Activated T-cell treated with anti-CD3 and anti-CD28 coated beads, Interleukin-2, amount 50 U/mL, for 4 hours (primary cell): Measurements from ENCODE around the gene VWDE. TPM values are rescaled to one million over a fixed set of nuclear protein-coding genes. Genes with fewer than 3 reads are reported as not detected.

Source experiments
- ATAC-seq, 2 donors: fragments of 200-7000 bp; cut with Tn5 transposase; one replicate each; pipeline ENCODE4 v1.10.0; 2021
- DNase-seq: peaks from one replicate; pipeline ENCODE4 v3.0.0-alpha.2; 2020
- H3K27me3 Mint-ChIP-seq: one replicate; pipeline ENCODE4 v1.8.0; 2021; ENCODE audit warnings: low read depth, mixed read lengths
- H3K36me3 Mint-ChIP-seq: one replicate; pipeline ENCODE4 v1.8.0; 2022; ENCODE audit warnings: mixed read lengths; ENCODE audit not compliant: insufficient read depth
- H3K4me1 Mint-ChIP-seq: one replicate; pipeline ENCODE4 v1.8.0; 2021; ENCODE audit warnings: low read depth, mixed read lengths
- H3K4me3 Mint-ChIP-seq: one replicate; pipeline ENCODE4 v1.8.0; 2021; ENCODE audit warnings: mild to moderate bottlenecking, moderate library complexity, mixed read lengths
- H3K9me3 Mint-ChIP-seq: one replicate; pipeline ENCODE4 v1.8.0; 2021; ENCODE audit warnings: mixed read lengths
- total RNA-seq, 3 donors: library from RNA; stranded (reverse); gene quantifications; one replicate each; pipeline ENCODE4 v1.2.1, GENCODE V29; 2021

VWDE gene
- total RNA-seq, 3 donors from 2014 or later: 0.13 to 0.30 (median 0.25) TPM

DNA sequence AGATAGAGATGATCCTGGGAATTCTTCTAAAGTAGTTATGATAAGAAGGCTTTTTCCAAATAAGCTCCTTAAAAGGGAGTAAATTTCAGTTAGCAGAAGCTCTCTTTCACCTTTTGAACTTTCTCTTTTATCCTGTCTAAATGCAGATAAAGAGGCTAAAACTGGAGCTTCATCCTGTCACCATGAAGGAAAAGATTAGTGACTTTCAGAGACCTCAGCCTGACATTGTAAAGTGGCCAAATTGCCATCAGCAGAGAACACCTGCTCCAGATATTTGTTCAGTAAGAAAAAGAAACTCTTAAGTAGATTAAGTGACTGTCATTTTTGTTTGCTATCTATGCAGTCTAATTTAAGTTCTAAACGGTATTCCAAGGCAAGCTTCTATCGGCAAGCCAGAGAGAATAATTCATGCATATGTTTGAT is 18.3 kb downstream of the VWDE start:
- DNase-seq: no peak
- ATAC-seq: no peak
- Mint-ChIP-seq H3K4me1 (no peaks in the 10 kb centered on the region), H3K27me3 (no peaks in the 10 kb centered on the region), H3K9me3 (no peaks in the 10 kb centered on the region), H3K4me3 (no peak overlapping the region), H3K36me3 (no peaks in the 10 kb centered on the region)

DNA sequence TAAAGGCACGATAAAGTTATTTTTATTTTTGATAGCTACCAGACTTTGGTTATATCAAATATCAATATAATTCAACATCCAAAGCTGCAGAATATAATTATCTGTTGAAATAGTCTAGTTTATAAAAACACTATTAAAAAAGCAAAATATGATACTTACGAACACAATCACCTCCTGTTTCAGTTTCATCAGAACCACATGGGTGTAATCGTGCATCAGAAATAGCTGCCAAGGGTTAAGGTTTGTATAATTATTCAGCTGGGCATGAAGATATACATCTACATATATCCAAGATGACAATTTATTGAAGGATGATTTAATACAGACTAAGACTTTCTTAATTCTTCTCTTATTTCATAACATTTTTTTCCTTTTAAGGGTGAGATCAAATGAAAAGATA is 20.3 kb downstream of the VWDE start:
- no peaks in the 10 kb centered on the region for H3K36me3 Mint-ChIP-seq
- ATAC-seq (no peak), DNase-seq (no peak)
- no peaks in the 10 kb centered on the region for H3K9me3 Mint-ChIP-seq
- H3K4me3 Mint-ChIP-seq: no peak overlapping the region
- H3K4me1 Mint-ChIP-seq: no peaks in the 10 kb centered on the region
- H3K27me3 Mint-ChIP-seq: no peaks in the 10 kb centered on the region

DNA sequence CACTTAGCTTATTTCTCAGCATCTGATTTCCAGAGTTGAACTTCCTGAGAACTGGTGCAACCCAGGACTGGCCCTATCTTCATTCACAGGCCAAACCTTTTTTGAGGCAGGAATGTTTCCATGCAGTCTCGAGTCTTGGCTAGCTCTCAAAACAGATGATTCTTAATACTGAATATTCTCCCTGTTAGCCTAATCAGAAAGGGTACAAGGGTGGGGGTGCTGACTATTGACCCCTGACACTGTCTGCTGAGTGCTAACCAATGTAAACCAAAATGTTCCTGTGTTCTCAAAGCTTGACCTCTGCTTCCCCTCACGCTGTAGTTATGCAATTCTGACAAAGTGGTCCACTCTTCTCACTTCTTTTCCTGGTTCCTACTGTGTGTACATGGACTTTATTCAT is 25.3 kb downstream of the VWDE start:
- H3K36me3 Mint-ChIP-seq: no peaks in the 10 kb centered on the region
- no peak overlapping the region for H3K4me3 Mint-ChIP-seq
- no peaks in the 10 kb centered on the region for H3K9me3 Mint-ChIP-seq
- H3K4me1 Mint-ChIP-seq: no peaks in the 10 kb centered on the region
- ATAC-seq (no peak), DNase-seq (no peak)
- H3K27me3 Mint-ChIP-seq: no peaks in the 10 kb centered on the region

DNA sequence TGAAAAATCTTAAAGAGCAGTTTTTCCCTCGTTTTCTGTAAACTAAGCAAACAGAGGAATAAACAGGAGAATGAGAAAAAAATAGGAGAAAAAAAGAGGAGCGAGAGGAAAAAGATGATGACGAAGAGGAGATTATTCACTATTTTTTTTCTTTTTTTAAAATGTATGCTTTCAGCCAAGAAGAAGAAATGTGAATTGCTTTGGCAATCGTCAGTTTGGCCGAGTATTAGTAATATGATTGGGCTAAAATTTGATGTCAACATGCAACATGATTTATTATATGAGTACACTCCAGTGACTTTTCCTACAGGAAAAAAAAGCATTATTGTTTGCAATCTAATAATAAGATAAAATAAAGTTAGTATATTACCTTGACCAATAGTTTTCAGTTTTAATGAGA is 26.3 kb downstream of the VWDE start:
- ATAC-seq: no peak

DNA sequence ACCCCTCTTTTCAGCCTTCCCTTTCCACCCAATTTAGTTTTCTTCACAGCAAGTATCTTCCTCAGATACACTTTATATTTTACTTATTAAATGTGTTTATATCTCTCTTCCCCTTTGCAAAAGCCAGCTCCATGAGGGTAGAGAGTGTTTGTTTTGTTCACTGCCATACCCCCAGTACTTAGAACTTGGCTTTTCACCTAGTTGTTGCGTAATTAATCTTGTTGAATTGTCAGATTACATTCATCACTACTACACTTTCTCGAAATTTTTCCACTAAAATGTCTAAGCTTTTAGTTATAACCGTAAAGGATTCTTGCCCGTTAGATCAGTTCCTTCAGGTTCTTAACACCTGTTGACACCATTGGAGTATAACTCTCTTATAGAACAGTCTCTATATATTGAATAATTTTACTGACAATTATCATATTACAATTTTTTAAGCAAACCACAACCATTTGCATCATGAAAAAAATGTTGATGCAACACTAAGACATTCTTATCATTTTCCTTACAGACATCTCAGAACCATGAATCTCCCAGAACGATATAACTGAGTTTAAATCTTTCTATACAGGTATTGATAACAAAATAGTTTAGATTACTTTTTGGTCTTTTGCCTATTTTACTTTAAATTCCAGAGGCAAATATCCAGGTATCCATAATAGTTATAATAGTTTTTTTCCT is 29.9 kb downstream of the VWDE start:
- Mint-ChIP-seq H3K4me3 (no peak overlapping the region), H3K27me3 (no peaks in the 10 kb centered on the region), H3K36me3 (no peaks in the 10 kb centered on the region), H3K9me3 (no peaks in the 10 kb centered on the region), H3K4me1 (no peaks in the 10 kb centered on the region)
- DNase-seq (no peak), ATAC-seq (no peak)

More for the DNA sequence above, 26.3 kb downstream of the VWDE start:
- Mint-ChIP-seq H3K4me1 (no peaks in the 10 kb centered on the region), H3K27me3 (no peaks in the 10 kb centered on the region), H3K4me3 (no peak overlapping the region), H3K36me3 (no peaks in the 10 kb centered on the region), H3K9me3 (no peaks in the 10 kb centered on the region)
- no peak for DNase-seq

DNA sequence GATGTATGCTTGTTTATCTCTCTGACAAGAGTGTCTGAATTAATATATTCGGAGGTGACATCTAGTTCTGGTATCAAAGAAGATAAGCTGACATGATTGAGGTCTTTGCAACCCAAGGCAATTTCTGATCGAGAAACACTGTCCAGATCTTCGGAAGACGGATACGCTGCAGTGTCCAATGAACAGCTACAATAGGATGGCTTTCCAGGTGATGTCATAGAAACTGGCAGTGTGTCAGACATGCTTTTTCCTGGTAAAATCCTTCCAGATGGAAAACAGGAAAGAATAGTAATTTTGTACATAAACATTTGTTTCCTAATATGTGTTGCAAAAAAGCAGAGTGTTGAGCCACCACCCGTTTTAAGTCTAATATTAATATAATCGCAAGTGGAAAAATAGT is 33.4 kb downstream of the VWDE start:
- Mint-ChIP-seq H3K9me3 (no peaks in the 10 kb centered on the region), H3K4me3 (no peak overlapping the region), H3K36me3 (no peaks in the 10 kb centered on the region), H3K27me3 (no peaks in the 10 kb centered on the region), H3K4me1 (no peaks in the 10 kb centered on the region)
- ATAC-seq (no peak), DNase-seq (no peak)

DNA sequence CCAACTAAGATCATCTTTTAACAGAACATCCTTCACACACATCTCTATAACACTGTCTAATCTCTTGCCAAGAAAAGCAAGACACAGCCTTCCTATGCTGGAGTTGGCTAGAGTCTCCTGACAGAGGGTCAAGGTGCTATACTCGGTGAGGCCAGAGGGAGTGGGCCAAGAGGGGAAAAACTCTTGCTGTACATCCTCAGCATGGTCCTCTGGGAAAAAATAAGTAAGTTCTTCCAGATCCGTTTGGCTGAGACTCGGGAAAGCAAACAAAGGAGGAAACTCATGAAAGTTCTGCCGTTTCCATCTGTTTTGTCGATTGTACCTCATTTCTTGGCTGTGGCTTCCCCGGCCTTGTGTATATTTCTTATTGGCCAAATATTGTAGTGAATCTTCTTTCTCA is 33.9 kb downstream of the VWDE start:
- no peak overlapping the region for H3K4me3 Mint-ChIP-seq
- H3K4me1 Mint-ChIP-seq: no peaks in the 10 kb centered on the region
- no peak for ATAC-seq
- H3K36me3 Mint-ChIP-seq: no peaks in the 10 kb centered on the region
- no peak for DNase-seq
- no peaks in the 10 kb centered on the region for H3K9me3 Mint-ChIP-seq
- H3K27me3 Mint-ChIP-seq: no peaks in the 10 kb centered on the region

DNA sequence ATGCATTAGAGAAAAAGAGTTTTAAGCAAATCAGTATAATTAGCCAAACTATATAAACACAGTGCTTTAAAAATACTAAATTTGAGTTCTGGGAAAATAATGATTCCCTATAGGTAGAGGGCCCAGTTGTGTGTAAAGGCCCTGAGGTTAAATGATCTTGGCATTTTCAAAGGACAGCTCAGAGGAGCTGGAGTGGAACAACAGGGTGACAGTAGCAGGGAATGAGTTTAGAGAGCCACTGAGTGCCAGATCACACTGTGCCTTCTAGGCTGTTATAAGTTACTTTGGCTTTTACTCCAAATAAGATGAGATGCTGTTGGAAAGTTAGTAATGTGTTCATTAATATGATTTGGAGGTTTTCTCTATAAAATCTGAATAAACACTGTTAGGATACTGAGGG is 34.6 kb downstream of the VWDE start:
- DNase-seq (no peak), ATAC-seq (no peak)
- H3K4me1 Mint-ChIP-seq: no peaks in the 10 kb centered on the region
- H3K27me3 Mint-ChIP-seq: no peaks in the 10 kb centered on the region
- H3K4me3 Mint-ChIP-seq: no peak overlapping the region
- no peaks in the 10 kb centered on the region for H3K36me3 Mint-ChIP-seq
- no peaks in the 10 kb centered on the region for H3K9me3 Mint-ChIP-seq

DNA sequence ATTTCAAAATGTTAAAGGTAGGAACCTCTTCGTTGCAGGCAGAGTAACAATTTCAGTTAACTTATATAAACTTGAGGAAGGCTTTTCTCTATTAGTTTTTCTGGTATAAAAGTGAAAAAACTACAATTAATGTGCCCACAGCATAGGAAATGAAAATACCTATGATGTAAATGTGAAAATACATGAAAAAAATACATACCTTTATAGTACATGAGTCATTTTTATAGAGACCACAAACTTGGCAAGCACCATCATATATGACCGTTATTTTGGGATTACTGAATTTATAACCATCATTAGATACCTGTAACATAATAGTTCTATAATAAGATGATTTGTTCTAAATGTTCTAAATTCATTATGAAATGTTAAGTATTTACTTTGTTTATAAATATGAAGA is 42.7 kb downstream of the VWDE start:
- Mint-ChIP-seq H3K9me3 (no peaks in the 10 kb centered on the region), H3K27me3 (no peaks in the 10 kb centered on the region), H3K36me3 (no peaks in the 10 kb centered on the region), H3K4me1 (no peaks in the 10 kb centered on the region), H3K4me3 (no peak overlapping the region)
- no peak for ATAC-seq
- no peak for DNase-seq

DNA sequence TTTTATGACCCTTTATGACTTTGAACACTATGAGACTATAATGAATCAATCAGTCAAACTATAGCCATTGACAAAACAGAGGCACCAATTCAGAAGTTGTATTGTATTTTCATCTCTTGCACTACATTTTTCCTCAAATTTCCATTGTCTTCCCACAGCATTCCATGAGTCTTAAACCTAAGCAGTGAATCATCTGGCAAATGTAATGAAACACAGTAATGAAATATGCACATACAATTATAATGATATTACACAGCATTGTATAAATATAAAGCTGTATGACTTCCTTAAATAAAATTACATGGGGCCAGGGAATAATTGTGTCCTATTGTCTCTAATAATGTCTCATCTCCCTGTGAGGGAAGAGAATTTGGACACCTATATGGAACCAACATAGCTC is 45.0 kb downstream of the VWDE start:
- H3K9me3 Mint-ChIP-seq: no peaks in the 10 kb centered on the region
- no peaks in the 10 kb centered on the region for H3K36me3 Mint-ChIP-seq

DNA sequence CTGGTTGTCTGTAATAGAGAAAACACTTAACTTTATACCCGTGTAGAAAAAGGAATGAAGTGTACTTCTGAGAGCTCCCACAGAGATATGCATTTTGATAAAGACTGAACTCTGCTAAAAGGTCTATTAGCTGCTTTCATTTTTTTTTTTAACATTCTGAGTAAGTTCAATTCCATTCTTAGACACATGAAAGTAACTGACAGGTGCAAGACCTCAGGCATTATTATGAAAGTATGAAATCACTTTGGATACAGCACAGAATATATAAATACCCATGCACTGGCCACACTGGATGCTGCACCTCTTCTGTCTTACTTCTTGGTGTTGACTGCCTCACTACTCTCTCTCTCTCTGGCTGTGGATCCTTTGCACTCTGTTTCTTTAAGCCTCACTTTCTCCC is 46.2 kb downstream of the VWDE start:
- H3K9me3 Mint-ChIP-seq: no peaks in the 10 kb centered on the region
- H3K4me1 Mint-ChIP-seq: no peaks in the 10 kb centered on the region
- DNase-seq (no peak), ATAC-seq (no peak)
- H3K36me3 Mint-ChIP-seq: no peaks in the 10 kb centered on the region
- no peak overlapping the region for H3K4me3 Mint-ChIP-seq
- H3K27me3 Mint-ChIP-seq: no peaks in the 10 kb centered on the region

More for the DNA sequence above, 45.0 kb downstream of the VWDE start:
- no peaks in the 10 kb centered on the region for H3K4me1 Mint-ChIP-seq
- DNase-seq (no peak), ATAC-seq (no peak)
- H3K27me3 Mint-ChIP-seq: no peaks in the 10 kb centered on the region
- H3K4me3 Mint-ChIP-seq: no peak overlapping the region

DNA sequence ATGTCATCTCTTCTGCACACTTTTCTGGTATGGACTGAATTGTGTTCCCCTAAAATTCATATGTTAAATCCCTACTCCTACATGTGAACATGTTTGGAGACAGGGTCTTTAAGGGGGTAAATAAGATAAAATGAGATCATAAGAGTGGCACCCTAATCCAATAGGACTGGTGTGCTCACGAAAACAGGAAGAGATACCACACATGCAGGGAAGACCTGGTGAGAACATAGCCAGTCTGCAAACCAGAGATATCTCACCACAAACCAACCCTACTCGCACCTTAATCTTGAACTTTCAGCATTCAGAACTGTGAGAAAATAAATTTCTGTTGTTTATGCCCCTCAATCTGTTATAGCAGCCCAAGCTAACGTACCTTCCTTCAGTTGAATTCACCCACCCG is 51.8 kb downstream of the VWDE start:
- ATAC-seq (no peak), DNase-seq (no peak)
- Mint-ChIP-seq H3K4me3 (no peak overlapping the region), H3K27me3 (no peaks in the 10 kb centered on the region), H3K36me3 (no peaks in the 10 kb centered on the region), H3K9me3 (no peaks in the 10 kb centered on the region), H3K4me1 (no peaks in the 10 kb centered on the region)

DNA sequence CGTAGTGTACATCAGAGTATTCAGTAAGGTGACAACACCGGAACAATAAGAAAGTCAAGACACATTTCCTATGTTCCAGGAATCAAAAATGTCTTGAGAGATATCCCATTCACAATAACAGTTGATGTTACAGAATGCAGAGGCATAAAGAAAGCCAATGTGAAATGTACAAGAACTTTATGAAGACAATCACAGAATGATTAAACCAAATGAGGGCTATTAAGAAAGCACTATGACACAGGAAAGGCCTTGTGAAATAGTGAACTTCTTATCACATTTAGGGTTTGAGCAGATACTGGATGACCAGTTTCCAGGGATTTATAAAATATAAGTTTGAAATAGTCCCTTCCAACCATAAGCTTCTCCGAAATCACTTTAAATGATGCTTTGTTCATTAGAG is 52.7 kb downstream of the VWDE start:
- no peaks in the 10 kb centered on the region for H3K4me1 Mint-ChIP-seq
- ATAC-seq: no peak
- no peaks in the 10 kb centered on the region for H3K9me3 Mint-ChIP-seq
- no peak overlapping the region for H3K4me3 Mint-ChIP-seq
- no peak for DNase-seq
- H3K27me3 Mint-ChIP-seq: no peaks in the 10 kb centered on the region
- no peaks in the 10 kb centered on the region for H3K36me3 Mint-ChIP-seq

DNA sequence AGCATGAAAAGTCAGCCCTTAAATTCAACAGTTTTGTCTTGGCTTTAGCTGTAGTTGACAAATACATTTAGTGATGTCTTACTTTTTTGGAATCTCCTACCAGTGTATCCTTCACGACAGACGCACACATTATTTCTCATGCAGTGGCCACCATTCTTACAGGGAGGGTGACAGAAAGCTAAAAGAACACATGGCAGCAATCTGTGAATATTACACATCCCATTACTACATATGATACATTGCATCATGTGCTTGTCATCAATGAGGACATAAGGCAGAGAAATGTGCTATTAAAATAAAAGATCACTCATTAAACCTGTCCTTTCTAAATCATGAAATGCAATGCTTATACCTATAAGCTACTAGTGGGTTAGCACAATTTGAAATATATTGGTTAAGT is 66.6 kb downstream of the VWDE start:
- ATAC-seq (no peak), DNase-seq (no peak)
- Mint-ChIP-seq H3K9me3 (no peaks in the 10 kb centered on the region), H3K4me1 (no peaks in the 10 kb centered on the region), H3K27me3 (no peaks in the 10 kb centered on the region), H3K36me3 (no peaks in the 10 kb centered on the region), H3K4me3 (no peak overlapping the region)

DNA sequence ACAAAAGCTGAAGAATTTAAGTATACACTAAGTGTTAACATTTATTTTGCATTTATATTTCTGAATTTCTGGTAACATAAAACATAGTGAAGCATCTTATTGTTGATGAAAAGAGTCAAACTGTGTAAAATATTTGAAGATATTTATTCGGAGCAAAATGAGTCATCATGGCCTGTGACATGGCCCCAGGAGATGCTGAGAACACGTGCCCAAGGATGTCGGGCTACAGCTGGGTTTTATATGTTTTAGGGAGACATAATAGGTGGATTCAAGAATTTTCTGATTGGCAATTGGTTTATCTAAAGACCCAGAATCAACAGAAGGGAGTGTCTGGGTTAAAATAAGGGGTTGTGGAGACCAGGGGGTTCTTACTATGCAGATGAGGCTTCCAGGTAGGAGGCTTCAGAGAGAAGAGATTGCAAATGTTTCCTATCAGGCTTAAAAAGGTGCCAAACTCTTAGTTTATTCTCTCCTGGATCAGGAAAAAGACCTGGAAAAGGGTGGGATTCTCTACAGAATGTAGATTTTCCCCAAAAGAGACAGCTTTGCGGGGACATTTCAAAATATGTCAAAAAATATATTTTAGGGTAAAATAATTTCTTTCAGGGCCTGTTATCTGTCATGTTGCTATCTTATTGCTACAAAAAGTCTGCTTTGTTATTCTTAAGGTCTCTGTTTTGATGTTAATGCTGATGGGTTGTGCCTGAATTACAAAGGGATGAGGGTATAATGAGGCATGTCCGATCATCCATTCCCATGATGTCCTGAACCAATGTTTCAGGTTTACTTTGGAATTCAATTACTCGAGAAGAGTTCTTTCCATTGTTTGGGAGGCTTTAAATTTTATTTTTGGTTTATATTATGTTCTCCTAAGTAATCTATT is 74.5 kb downstream of the VWDE start:
- H3K9me3 Mint-ChIP-seq: no peaks in the 10 kb centered on the region
- DNase-seq (no peak), ATAC-seq (no peak)

More for the DNA sequence above, 74.5 kb downstream of the VWDE start:
- no peaks in the 10 kb centered on the region for H3K4me1 Mint-ChIP-seq
- H3K27me3 Mint-ChIP-seq: no peaks in the 10 kb centered on the region
- no peaks in the 10 kb centered on the region for H3K36me3 Mint-ChIP-seq
- H3K4me3 Mint-ChIP-seq: no peak overlapping the region
